HG03439 (cell line): ENCODE measurements around the gene IGSF6.
"Not testable (repeated sequence)": the region's sequence is repeated elsewhere in the genome, so short reads cannot be mapped to it uniquely, and the experiment has no call there.

Source experiments
- ATAC-seq: cut with Tn5 transposase; IDR thresholded peaks from one replicate; pipeline ENCODE4 v1.9.1; 2021; ENCODE audit warnings: mild to moderate bottlenecking, moderate library complexity; ENCODE audit not compliant: unreplicated experiment

The IGSF6 gene

DNA sequence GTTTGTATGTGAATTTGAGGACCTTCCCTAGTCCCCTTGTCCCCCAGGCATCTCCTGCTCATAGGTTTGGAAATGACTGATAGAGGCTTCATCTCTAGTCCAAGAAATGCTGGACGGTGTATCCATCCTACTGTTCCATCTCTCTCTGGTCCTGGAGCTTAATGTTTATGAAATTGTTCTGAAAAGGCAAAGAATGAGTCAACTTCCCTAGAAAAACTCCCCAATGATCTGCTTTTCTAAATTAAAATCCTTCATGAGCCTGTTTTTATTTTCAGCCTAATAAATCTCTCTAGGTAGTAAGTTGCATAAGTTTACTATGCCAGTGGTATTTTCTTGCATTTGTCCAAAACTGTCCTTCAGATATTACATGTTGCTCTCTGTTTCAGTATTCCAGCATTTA is 2.1 kb upstream of the IGSF6 start:
- ATAC-seq, result no peak

DNA sequence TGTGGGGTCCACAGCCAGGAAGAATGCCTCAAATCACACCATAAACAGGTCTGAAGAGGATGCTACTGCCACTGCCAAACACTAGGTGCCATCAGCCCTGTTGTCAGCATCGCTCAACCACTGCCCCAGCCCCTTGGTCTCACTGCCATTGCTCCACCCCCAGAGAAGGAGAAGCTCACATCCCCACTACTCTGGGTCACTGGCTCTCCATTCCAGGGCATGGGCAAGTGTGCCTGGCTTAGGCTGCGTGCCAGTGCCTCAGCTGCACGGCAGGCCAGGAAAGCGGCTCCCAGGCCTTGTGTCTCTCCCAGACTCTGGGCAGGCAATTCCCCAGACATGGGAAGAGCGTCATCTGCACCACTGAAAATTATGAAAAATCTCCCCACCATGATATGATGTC is 1.2 kb upstream of the IGSF6 start:
- no peak for ATAC-seq

DNA sequence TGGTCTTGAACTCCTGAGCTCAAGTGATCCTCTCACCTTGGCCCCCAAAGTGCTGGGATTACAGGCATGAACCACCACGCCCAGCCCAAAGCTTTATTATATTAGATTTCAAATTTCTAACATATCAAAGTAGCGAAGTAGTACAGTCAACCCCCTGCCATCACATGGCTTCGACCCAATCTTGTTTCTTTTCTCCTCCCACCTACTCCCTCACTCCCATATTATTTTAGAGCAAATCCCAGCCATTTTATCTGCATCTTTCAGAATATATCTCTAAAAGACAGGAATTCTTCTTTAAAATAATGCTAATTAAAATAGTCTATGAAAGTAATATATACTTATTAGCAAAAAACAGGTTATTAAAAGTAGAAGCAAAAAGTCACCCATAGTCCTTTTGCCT is 893 bp downstream of the IGSF6 start:
- no peak for ATAC-seq

DNA sequence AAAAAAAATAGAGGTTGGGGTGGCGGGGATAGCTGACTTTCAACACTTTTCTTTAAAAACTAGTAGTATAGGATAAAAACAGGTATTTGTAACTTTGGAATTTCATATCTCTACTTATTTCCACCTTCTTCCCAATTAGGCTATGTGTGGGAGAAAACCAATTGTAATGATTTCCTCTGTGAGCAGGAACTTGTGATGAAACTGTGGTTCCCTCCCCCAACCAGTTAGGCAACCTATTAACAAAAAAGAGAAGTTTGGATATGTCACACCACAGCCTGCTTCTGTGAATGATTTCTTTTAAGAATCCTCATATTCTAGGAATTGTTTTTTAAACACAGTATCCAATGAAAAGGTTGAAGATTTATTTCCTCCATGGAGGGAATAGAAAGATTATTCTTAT is 1.9 kb downstream of the IGSF6 start:
- ATAC-seq, result no peak

DNA sequence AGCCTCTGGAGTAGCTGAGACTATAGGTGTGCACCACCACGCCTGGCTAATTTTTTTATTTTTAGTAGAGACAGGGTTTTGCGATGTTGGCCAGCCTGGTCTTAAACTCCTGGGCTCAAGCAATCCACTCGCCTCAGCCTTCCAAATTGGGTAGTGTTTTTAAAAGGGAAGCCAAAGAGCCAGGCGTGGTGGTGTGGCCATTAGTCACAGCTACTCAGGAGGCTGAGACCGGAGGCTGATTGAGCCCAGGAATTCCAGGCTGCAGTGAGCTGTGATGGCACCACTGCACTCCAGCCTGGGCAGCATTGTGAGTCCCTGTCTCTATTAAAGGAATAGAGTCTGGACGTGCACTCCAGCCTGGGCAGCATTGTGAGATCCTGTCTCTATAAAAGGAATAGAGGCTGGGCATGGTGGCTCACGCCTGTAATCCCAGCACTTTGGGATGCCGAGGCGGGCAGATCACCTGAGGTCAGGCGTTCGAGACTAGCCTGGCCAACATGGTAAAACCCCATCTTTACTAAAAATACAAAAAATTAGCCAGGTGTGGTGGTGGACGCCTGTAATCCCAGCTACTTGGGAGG is 2.5 kb downstream of the IGSF6 start:
- ATAC-seq, result not testable (repeated sequence)

DNA sequence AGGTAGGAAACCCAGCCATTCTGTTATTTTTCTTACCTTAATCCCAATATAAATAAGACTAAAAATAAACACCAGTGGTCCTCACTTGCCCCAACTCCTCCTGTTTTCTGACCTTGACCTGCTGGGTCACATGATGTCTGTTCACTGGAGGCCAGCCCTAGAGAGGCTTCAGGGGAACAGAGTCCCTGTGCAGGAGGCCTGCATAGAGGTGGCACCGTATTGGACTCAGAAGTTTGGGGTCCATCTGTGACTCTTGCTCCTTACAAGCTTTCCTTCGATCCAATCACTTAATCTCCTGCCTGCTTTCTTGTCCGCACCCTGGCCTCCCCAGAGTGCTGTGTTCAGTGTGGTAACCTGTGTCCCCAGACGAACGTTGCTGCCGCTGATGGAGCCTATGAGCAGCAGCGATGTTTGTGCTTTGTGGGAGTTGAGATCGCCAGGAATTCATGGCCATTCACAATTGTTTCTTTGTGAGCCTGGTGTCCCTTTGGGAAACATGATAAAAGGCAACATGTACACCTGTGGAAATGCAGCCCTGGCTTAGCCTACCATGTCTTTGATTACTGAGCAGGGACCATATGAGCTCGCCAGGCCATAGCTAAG is 4.7 kb downstream of the IGSF6 start:
- peak; percentile 4 for ATAC-seq

DNA sequence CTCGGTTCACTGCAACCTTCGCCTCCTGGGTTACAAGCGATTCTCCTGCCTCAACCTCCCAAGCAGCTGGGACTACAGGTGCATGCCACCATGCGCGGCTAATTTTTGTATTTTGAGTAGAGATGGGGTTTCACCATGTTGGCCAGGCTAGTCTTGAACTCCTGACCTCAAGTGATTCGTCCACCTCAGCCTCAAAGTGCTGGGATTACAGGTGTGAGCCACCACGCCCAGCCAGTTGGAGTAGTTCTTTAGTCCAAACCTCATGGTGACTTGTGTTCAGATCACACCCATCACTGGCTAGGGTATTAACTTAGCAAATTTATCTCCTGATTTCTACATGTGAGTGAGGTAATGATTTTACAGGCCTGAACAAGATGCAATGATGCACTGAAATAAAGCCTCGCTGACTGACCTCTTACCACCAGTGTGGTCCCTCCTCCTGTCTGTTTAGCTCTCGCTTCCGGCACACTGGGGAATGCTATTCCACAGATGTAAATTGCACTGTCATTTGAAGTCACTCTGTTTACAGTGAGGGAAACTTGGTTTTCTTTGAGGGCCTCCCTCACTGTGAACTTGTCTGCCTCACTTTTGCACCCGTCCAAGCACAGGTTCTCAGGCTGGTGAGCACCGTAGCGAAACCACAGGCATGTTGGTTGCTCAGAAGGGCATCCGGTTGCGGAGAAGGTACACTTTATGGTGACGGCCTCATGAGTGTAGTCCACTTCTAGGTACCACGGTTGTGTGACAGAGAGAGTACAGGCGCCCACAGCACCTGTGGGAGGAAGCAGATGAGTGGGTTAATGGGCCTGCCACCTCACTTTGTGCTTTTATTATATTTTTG is 5.5 kb downstream of the IGSF6 start:
- ATAC-seq, result peak; percentile 74

DNA sequence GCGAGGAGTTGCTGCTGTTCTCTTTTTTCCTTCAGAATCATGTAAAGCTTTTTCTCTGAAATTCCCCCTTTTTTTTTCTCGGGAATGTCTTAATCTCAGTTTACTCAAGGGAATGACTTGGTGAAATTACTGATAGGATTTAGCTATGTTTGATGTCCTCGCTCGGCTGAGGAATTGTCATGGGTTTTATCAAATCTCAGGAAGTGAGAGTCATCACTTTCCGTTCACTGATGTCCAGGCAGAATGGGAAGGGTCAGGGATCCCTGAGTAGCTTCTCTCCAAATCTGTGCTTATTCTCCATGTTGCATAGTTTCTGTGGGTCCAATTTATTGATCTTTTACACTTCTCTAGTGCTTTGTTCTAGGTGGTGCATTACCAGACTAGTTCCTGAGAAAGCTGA is 6.3 kb downstream of the IGSF6 start:
- ATAC-seq, result no peak

DNA sequence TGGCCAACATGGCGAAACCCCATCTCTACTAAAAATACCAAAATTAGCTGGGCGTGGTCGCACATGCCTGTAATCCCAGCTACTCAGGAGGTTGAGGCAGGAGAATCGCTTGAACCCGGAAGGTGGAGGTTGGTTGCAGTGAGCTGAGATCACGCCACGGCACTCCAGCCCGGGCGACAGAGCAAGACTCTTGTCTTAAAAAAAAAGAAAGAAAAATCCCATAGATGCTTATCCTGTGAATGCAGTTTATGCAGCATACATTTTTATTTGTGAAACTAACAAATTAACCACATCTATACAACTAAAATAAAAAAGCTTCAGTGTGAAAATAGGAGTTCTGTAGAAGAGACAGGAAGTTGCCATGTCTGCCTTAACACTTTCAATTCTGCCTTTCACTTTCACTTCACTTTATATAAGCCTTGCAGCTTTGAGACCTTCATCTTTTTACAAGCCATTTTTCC is 7.1 kb downstream of the IGSF6 start:
- no peak for ATAC-seq

DNA sequence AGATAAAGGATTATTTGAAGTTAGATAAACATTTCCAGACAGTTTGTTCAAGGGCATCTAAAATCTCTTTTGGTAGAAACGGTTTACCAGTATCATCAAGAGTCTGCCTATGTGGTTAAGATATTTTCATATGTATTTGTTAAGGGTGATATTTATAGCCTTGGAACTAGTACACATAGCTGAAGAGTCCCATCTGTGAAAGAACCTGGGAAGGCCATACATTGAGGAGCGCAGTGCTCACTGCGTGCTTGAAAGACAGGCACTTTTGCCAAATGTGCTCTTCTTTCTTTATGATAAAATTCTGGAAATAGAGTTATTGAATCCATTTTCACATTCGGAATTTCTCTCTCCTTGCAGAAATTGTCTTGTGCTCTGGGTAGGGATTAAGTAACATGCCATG is 7.7 kb downstream of the IGSF6 start:
- no peak for ATAC-seq

DNA sequence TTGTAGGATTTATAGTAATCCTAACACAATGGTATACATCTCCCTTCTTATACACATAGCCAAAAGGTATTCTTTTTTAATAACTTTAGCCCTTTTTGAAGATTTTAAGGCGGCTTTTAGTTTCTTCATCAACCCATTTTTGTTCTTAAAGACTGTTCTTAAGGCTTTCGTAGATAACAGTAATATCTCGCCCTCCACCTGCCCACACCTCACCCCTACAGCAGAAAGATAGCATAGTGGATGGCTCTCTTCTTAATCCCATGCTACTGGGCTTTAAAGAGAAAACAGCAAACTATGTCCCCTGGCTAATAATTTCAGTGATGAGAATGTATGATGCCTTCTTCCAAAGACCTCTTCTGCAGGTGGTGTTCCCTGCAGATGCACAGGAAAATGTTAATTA is 8.6 kb downstream of the IGSF6 start:
- no peak for ATAC-seq

DNA sequence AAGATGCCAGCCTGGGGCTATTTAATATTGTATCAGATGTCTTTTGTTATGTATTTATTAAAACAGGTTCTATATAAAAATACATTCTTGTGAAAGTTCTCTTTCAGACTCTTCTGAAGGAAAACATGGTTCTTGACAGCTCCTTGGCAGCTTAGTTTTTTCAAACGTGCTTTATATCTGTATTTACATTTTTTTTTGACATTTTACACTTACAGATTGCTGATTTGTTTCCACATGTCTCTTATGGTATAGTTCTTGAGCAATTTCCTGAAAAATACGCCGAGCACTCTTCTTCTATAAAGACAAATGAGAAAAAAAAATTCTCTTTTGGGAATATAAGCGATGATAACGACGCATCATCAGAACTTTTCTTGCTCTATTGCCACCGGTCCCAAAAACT is 9.5 kb downstream of the IGSF6 start:
- no peak for ATAC-seq

DNA sequence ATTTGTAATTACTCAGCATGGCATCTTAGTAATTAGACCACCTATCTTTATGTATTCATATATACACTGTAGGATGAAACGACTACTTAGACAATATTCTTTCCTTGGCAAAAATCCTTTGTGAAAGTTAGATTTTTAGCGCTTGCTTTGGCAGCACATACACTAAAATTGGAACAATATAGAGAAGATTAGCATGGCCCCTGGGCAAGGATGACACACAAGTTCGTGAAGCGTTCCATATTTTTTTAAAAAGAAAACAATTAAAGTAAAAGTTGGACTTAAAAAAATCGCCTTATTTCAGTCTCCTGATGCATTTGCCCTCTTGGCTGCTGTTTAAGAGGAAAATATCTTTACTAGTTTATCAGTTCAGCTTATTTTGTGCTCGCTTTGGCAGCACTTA is 10.5 kb downstream of the IGSF6 start:
- ATAC-seq, result no peak

DNA sequence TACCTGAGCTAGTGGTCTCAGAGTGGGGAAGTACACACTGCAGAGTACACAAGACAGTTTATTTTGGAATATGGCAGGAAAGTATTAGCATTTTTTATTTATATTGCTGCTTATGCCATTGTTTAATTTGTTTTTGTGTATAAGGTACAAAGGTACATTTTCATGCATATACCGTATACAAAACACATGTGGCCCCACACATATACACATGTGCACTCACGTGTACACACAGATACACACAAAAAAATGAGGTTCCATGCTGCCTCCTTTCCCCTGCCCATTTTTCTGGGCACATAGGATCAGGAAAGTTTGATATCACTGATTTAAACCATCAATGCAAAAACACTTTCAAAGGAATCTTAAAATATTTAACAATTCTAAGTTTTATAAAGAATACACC is 12.9 kb downstream of the IGSF6 start:
- ATAC-seq, result no peak

DNA sequence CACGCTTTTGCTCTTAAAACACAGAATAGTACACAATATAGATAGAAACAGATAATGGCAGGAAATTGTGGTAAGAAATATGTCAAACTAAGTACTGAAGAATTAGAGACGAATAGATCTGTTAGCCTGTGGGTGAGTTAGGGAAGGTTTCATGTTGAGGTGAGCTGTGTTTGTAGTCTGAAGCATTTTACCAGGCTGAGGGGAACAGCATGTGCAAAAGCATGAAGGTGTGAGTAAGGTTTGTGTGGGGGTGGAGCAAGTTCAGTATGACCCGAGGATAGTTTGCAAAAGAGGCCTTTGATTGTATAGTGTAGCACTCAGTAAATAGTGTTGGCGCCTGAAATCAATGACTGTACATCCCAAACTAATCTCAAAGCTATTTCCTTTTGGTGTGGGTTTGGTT is 13.8 kb downstream of the IGSF6 start:
- no peak for ATAC-seq

DNA sequence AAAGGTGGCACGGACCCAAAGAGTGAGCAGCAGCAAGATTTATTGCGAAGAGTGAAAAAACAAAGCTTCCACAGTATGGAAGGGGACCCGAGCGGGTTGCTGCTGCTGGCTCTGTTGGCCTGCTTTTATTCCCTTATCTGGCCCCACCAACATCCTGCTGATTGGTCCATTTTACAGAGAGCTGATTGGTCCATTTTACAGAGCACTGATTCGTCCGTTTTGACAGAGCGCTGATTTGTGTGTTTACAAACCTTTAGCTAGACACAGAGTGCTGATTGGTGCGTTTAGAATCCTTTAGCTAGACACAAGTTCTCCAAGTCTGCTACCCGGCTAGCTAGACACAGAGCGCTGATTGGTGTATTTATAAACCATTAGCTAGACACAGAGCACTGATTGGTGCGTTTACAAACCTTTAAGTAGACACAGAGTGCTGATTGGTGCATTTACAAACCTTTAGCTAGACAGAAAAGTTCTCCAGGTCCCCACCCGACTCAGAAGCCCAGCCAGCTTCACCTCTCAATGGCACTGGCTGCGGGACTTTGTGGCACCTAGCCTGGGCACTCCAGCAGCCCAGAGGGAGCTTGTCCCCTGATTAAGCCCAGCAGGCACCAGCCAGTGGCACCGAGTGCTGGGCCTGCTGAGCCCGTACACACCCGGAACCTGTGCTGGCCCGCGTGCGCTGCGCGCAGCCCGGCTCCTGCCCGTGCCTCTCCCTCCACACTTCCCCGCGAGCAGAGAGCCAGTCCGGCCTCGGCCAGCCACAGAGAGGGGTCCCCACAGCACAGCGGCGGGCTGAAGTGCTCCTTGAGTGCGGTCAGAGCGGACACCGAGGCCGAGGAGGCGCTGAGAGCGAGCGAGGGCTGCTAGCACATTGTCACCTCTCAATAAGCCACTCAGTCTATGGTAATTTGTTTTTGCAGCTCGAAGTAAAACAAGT is 15.1 kb downstream of the IGSF6 start:
- no peak for ATAC-seq

DNA sequence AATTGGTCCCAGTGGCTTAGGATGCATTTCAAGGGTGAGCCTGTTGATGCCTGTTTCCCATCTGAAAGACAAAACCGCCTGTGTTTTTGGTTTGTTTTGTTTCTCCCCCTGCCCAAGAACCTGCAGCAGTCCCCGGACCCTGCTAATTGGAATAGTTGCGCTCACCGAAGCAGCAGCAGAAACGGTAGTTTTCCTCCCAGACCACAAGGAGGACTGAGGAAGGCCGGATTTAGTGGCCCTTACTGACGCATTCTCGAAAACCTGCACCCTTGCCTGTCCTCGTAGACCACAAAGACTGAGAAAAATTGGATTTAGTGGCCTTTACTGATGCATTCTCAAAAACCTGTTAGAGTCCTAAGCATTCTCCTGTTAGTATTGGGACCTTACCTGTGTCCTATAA is 16.7 kb downstream of the IGSF6 start:
- ATAC-seq, result not testable (repeated sequence)

DNA sequence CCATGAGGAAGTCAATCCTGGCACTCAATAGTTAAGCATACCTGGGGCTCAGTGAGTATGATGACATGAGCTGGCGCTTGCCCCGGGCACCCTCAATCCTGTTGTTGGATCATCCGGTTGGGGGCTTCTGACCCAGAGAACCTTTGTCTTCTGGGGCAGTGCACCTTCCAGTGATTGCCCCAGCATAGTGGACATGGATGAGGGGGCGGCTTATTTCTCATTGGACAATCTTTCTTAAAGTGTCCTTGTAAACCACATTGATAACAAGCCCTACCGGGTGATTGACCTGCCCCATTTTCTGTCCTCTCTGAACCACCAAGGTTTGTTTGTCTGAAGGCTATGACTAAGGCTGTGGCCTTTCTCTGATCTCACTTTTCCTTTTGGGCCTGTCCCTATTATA is 18.2 kb downstream of the IGSF6 start:
- no peak for ATAC-seq

DNA sequence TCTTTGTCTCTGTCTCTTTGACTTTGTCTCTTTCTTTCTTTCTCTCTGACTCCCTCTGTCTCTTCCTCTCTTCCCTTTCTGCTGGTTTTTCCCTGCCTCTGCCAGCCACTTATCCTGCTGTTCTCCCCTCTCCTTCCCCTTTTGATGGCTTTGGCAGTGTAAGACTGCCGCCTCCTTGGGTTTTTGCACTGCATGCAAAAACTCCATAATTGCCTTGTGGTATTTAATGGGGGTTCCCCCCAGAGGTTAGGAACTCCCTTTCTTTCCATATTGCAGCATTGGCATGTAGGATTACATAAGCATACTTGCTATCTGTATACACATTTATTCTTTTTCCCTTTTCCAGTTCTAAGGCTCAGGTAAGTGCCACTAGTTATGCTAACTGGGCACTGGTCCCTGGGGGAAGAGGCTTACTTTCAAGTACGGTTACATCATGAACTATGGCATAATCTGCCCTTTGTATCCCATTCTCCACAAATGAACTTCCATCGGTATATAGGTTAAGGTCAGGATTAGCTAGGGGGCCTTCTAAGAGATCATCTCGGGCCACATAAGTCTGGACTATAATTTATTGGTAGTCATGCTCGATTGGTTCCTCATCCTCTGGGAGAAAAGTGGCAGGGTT is 20.3 kb downstream of the IGSF6 start:
- ATAC-seq, result not testable (repeated sequence)

DNA sequence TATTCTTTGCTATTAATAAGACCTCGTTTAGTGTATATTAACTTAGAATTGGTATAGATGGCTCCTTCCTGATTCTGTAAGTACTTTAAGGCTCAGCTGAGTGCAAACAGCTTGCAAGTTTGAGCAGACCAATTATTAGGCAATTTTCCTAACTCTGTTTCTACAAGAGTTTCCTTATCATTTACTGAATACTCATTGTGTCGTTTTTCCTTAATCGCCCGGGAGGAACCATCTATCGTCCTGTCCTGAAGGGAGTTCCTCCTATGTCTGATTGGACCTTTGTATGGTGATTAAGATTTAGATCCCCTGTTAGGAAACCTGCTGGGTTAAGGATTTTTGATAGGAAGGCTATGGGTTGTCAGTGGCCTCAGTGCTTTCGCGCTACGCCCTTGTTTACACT is 21.0 kb downstream of the IGSF6 start:
- not testable (repeated sequence) for ATAC-seq

DNA sequence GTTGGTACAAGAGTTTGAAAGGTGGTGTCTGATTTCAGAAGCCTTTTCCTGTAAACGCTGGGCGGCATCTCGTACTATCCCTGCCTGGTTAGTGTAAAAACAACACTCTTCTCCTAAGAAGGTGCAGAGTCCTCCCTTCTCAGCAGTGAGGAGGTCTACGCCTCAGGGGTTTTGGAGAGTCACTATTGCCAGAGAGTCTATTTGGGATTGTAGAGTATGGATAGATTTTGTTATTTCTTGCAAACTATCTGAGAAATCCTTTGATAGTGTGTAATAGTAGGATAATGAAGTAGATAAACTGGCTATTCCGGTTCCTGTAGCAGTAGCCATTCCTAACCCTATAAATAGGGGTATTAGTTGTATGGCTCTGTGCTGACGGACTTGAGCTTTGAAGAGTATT is 21.5 kb downstream of the IGSF6 start:
- not testable (repeated sequence) for ATAC-seq
